Type B pancreatic cell (in vitro differentiated cells): ENCODE measurements around the gene ETV1. TPM values are rescaled to one million over a fixed set of nuclear protein-coding genes. Genes with fewer than 3 reads are reported as not detected.
A peak's percentile ranks its signal among the peaks of the same experiment; 100 is the strongest.

ENCODE experiments used
- DNase-seq: peaks from one replicate; pipeline ENCODE4 v3.0.0; 2021; ENCODE audit warnings: mixed read lengths; ENCODE audit not compliant: unreplicated experiment; ENCODE audit errors: extremely low spot score
- H3K27ac Mint-ChIP-seq: 2 replicates; pipeline ENCODE4 v1.8.0; 2021; ENCODE audit warnings: mild to moderate bottlenecking, mixed read lengths
- H3K27me3 Mint-ChIP-seq: 2 replicates; pipeline ENCODE4 v1.8.0; 2021; ENCODE audit warnings: mixed read lengths
- H3K36me3 Mint-ChIP-seq: 2 replicates; pipeline ENCODE4 v1.8.0; 2021; ENCODE audit warnings: mixed read lengths
- H3K4me1 Mint-ChIP-seq: one replicate; pipeline ENCODE4 v1.8.0; 2021; ENCODE audit warnings: mixed read lengths; ENCODE audit not compliant: unreplicated experiment
- H3K4me3 Mint-ChIP-seq: 2 replicates; pipeline ENCODE4 v1.8.0; 2021; ENCODE audit warnings: mild to moderate bottlenecking, mixed read lengths
- H3K9me3 Mint-ChIP-seq: 2 replicates; pipeline ENCODE4 v1.8.0; 2021; ENCODE audit warnings: mixed read lengths
- total RNA-seq: library from RNA; stranded (reverse); gene quantifications from 2 replicates; pipeline ENCODE4 v1.2.1, GENCODE V29; 2021; ENCODE audit warnings: low replicate concordance
- TF ChIP-seq, protein P1 (sequence below): fragments of 200-600 bp; sonication (generic); conservative IDR thresholded peaks from 2 replicates; pipeline ENCODE4 v1.5.0; 2021; ENCODE audit warnings: antibody characterized with exemption, mild to moderate bottlenecking

ETV1 gene
- total RNA-seq, 1 donor from 2014 or later, result 35.6 TPM

DNA sequence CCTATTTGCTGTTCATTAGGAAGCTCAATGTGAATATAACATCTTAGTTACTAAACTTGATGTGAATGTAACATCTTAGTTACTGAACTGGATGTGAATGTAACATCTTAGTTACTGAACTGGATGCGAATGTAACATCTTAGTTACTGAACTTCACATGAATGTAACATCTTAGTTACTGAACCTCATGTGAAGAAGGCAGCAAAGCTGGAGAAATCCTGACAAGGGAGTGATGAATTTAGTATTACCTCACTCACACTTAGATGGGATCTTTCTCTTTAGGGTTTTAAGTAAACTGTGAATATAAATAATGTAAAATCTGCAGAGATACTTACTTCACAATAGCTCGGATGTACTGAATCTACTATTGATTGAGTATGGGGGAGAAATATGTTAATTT, 73.6 kb downstream of the ETV1 start:
- Mint-ChIP-seq H3K4me3 (no peak overlapping the region), H3K27me3 (no peaks in the 10 kb centered on the region), H3K36me3 (peaks cover 3% of the 10 kb centered on the region), H3K9me3 (no peaks in the 10 kb centered on the region), H3K27ac (no peak overlapping the region), H3K4me1 (peaks cover 17% of the 10 kb centered on the region)
- DNase-seq, result no peak
- TF ChIP-seq, protein P1, sequence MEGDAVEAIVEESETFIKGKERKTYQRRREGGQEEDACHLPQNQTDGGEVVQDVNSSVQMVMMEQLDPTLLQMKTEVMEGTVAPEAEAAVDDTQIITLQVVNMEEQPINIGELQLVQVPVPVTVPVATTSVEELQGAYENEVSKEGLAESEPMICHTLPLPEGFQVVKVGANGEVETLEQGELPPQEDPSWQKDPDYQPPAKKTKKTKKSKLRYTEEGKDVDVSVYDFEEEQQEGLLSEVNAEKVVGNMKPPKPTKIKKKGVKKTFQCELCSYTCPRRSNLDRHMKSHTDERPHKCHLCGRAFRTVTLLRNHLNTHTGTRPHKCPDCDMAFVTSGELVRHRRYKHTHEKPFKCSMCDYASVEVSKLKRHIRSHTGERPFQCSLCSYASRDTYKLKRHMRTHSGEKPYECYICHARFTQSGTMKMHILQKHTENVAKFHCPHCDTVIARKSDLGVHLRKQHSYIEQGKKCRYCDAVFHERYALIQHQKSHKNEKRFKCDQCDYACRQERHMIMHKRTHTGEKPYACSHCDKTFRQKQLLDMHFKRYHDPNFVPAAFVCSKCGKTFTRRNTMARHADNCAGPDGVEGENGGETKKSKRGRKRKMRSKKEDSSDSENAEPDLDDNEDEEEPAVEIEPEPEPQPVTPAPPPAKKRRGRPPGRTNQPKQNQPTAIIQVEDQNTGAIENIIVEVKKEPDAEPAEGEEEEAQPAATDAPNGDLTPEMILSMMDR, result no peak

DNA sequence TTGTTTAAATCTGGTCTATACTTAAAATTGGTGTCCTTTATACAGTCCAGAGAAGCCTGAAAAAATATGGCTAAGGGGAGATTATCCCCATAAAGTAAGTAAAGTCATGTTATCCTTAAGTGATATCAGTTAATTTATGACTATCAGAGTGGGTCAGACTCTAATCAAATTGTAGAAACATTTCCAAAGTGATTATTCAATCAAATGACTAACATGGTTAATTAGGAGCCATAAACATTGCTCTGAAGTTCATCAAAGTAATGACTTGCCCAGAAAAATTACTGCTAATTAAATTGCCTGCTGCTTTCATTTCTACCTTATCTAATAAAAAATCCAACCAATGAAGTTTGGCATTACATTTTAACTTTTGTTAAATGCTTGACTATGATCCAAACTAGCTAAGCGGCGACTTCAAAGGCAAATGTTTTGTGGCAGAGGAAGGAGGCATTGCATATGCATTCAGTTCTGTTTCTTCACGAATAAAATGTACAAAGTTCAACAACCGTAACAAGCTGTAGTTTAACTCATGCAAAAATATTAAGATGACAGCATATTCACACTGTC, 76.7 kb downstream of the ETV1 start:
- TF ChIP-seq, protein P1, result no peak
- Mint-ChIP-seq H3K27me3 (no peaks in the 10 kb centered on the region), H3K36me3 (no peaks in the 10 kb centered on the region), H3K27ac (no peak overlapping the region), H3K9me3 (no peaks in the 10 kb centered on the region), H3K4me3 (no peak overlapping the region), H3K4me1 (peaks cover 19% of the 10 kb centered on the region)
- no peak for DNase-seq

DNA sequence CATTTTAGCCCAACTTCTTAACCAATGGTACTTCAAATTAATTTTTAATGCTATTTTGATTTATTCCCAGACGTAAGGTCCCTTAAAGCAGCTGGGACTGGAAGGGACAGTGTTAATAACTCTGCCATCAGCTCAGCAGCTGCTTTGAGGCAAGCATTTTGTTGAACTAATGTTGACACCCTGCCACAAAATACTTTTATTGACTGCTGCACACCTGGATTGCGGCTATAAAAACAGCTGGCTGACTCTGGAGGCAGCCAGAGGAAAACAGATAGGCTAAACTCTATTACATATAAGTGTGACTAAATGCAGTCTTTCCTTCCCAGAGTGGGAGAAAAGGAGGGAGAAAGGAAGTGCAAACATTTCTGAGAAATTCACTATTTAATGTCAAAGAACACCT, 77.6 kb downstream of the ETV1 start:
- Mint-ChIP-seq H3K27ac (no peak overlapping the region), H3K4me3 (no peak overlapping the region), H3K9me3 (no peaks in the 10 kb centered on the region), H3K27me3 (no peaks in the 10 kb centered on the region), H3K4me1 (peaks cover 19% of the 10 kb centered on the region), H3K36me3 (no peaks in the 10 kb centered on the region)
- no peak for DNase-seq
- TF ChIP-seq, protein P1, result no peak

DNA sequence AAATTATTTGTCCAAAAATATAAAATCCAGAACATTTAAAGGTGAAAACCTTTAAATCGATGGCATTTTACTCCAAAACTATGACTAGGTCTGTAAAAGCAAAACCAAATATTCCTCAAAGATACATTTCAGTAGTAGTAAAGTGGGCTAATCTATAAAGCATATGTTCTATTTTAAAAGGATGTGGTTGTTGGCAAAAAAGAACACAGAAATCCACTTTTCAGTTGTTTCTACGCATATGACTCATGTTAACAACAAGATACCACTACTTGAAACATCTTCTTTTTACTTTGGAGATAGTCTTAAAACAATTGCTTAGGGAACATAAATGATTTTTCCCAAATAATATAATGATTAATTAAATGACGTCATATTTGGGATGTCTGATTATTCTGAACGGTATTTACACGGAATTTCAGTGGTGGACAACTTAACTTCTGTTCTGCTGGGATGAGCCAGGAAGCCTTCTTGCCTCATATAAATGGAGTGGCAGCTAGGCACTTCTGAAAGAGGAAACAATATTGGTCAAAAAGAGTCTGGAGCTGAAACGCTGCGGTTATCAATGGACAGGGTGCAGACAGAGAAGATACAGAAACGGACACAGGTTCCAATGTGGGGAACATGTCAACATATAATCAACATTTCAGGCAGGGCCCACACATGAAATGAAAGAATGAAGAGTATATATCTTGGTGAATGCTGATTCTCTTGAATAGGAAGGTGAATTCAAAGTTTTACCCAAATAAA, 78.5 kb downstream of the ETV1 start:
- Mint-ChIP-seq H3K9me3 (no peaks in the 10 kb centered on the region), H3K4me3 (no peak overlapping the region), H3K27ac (no peak overlapping the region), H3K36me3 (peaks cover 2% of the 10 kb centered on the region), H3K27me3 (no peaks in the 10 kb centered on the region), H3K4me1 (peaks cover 19% of the 10 kb centered on the region)
- TF ChIP-seq, protein P1, result no peak
- no peak for DNase-seq

DNA sequence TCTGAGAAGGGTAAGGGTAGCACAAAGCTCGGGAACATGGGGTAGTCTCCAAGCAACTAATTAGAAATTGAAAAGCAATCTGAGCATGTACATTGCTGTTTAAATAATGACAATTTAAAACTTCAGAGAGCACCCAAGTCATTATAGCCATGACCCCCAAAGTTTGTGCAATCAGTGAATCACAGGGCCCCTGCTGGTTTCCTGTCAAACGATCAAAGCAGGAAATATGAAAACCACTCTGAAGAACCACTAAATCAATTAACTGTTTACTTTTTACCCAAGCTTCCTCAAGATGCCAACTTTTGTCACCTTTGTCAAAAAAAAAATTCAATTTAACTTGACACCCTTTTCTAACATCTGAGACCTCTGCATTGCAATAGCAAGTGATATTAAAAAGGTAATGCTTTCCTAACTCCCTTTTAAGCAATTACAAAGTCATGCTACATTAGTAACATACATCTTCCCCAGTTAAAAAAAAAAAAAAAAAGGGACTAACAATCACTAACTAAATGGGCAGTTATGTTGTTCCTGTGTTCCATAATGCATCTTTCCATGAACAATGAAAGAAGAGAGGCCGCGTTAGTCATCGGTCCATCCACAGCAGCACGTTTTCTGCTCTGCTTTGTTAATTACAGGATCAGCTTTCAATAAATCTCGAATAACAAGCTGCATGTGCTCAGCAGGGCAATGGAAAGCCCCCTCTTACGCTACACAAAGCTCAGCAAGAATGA, 80.6 kb downstream of the ETV1 start:
- peaks cover 23% of the 10 kb centered on the region for H3K4me1 Mint-ChIP-seq
- H3K27me3 Mint-ChIP-seq, result no peaks in the 10 kb centered on the region
- peaks cover 16% of the 10 kb centered on the region for H3K36me3 Mint-ChIP-seq
- DNase-seq, result no peak
- H3K27ac Mint-ChIP-seq, result peak overlapping the region; percentile 6
- no peak overlapping the region for H3K4me3 Mint-ChIP-seq
- no peaks in the 10 kb centered on the region for H3K9me3 Mint-ChIP-seq
- TF ChIP-seq, protein P1, result no peak
